Suppressor macrophage treated with lipopolysaccharide for 1 hour (primary cell): ENCODE measurements around the gene HOXC5.

Source experiments
- DNase-seq, 3 donors: peaks; one replicate each; pipeline ENCODE4 v3.0.0-alpha.2; 2020 to 2022

HOXC5 gene

DNA sequence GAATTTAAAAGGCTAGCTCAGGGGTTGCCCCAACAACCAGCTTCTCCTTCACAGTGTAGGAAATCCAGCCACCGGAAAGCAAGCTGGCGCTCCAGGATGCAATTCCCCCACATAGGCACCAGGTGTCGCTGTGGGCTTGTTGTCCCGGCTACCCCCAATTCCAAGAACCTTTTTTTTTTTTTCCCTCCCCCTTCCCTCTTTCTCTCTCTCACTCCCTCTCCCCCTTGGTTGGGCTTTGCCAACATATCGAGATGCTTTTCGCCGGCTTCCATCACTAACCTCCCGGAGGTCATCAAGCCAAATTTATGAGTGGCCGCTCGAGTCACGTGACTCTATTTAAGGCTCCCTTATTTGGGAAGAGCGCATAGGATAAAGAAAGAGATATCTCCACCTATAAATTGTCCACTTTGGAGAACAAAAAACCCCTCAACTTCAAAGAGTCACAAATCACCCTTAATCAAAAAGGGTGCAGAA lies at the start of gene HOXC5:
Gene HOXC5 (plus strand): TSS at position 424 of the 474 bp plus-strand sequence. CDS start 73 bp downstream, outside the sequence.
- DNase-seq = peak; percentile 67 to 75 (median 68)

DNA sequence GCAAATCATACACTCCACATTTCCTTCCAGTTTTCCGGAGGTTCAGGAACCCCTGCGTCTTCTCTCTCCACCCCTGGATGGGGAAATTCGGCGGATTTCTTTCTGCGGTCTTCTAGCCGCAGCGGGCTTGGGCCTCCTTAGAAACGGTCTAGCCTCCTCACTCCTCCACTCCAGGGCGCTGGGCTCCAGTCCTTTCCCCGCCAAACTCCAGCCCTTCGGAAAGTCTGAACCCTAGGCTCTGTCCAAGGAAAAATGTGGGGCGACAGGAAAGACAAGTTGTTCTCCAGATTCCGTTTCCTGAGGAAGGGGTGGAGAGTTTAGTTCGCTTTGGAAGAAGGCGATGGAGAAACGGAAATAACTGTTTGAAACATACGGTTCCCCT lies 49.3 kb upstream of the HOXC5 start:
- no peak for DNase-seq

DNA sequence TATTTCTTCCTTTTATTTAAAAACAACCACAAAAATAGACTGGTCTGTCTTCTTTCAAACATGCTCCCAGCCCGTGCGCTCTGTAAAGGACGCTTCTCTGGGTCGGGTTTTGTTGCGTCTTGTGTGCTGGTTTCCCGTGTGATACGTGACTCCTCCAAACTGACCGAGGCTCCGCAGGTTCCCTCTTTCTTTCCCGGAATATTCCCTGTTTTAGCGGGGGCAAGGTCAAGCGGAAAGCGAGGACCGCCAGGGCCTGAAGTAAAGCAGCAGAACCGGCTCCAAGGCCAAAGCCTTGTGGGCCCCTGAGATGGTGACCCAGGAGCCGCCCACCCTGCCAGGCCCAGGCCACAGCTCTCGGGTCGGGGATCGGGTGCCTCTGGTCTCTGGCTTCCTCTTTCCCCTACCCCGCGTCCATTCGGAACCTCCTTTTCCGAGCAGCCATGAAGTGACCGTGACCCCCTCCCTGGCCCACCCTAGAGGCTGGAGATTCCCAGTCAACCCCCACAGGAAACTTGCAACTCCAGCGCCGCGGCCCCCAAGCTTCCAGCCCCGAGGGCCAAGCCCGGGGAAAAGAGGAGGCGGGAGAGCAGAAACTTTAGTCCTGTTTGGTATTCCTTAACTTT lies 48.8 kb upstream of the HOXC5 start:
- DNase-seq = no peak

DNA sequence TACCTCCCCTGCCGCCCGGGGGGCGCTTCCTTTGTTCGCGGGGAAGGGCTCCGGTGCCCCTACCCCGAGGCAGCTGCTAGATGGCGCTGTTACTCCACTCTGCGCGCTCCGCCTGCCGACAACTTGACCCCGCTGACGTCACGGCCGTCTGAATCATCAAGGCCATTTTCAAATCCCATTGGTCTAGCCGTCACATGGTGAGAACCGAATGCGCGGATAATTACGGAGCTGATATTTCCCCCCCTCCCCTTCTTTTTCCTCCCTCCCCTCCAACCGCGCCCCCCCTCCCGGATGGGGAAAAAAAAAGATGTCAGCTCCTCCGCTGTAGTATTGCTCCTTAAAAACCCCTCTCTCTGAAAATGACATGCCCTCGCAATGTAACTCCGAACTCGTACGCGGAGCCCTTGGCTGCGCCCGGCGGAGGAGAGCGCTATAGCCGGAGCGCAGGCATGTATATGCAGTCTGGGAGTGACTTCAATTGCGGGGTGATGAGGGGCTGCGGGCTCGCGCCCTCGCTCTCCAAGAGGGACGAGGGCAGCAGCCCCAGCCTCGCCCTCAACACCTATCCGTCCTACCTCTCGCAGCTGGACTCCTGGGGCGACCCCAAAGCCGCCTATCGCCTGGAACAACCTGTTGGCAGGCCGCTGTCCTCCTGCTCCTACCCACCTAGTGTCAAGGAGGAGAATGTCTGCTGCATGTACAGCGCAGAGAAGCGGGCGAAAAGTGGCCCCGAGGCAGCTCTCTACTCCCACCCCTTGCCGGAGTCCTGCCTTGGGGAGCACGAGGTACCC lies 47.8 kb upstream of the HOXC5 start, which contains the start of gene HOXC10:
Gene HOXC10 (plus strand): TSS at position 246 of the 791 bp plus-strand sequence. CDS start 114 bp downstream, at position 360.
- DNase-seq = peak; percentile 75 to 88 (median 87)

DNA sequence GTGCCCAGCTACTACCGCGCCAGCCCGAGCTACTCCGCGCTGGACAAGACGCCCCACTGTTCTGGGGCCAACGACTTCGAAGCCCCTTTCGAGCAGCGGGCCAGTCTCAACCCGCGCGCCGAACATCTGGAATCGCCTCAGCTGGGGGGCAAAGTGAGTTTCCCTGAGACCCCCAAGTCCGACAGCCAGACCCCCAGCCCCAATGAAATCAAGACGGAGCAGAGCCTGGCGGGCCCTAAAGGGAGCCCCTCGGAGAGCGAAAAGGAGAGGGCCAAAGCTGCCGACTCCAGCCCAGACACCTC lies 47.2 kb upstream of the HOXC5 start:
- DNase-seq = no peak

DNA sequence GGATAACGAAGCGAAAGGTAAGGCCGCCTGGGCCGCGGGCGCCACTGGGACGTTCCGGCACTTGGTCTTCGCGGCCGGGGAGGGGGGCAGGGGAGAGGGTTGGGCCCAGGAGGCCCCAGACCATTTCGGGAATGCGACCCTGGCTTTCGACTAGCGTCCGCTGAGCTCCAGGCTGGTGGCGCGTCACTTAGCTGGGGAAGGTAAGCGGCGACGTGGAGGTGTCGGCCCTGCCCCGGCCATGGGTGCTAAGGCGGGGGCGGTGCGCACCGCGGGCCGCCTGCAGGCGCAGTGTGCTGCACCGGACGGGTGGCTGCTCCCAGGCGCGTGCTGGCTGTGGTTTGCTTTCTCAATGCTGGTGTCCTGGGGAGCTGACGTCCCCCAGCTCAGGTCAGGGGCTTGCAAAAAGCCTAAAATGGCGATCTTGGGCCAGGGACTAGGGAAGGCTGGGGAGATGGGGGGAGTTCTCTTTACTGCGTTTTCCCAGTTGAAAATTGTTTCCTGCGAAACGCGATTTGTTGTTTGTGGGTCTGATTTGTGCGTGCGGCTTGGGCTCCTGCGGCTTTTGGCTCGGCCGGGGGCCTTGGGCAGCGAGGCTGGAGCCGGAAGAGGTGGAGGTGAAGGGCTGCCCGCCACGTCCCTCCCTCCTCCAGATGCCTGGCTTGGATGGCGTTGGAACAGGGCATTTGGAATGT lies 46.7 kb upstream of the HOXC5 start:
- DNase-seq = no peak

DNA sequence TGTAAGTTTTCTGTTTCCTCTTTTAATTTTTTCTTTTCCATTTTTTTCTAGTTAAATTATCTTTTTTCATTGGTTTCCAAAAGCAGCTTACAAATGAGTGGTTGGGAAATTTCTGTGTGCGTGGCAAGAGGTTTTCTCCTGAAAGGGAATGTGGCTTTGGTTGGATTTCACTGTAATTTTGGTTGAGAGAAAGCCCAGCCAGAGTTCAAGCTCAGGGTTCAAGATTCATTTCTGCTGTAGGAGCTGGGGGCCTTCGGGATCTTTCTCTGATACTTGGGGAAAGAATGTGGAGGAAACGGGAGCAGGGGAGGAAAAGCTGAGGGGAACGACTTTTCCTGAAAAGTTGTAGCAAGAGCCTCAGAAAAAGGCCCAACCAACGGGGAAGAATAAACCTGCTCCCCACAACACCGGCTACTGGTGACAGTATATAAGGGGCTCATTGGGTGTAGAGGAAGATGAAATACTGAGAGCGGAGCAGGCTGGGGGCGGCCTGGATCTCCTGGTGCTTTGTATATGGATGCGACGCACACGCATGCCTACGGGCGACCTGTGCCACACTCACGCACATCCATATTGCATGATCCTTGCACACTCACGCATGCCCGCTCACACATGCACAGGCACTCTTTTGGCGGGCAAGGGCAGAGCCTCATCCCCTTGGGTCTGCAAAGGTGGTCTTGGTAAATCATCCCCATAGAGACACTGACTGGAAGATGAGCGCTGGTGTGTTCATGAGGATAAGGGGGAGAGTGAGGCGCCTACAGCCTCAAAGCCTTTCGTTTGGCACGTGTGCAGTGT lies 46.0 kb upstream of the HOXC5 start:
- DNase-seq = no peak

DNA sequence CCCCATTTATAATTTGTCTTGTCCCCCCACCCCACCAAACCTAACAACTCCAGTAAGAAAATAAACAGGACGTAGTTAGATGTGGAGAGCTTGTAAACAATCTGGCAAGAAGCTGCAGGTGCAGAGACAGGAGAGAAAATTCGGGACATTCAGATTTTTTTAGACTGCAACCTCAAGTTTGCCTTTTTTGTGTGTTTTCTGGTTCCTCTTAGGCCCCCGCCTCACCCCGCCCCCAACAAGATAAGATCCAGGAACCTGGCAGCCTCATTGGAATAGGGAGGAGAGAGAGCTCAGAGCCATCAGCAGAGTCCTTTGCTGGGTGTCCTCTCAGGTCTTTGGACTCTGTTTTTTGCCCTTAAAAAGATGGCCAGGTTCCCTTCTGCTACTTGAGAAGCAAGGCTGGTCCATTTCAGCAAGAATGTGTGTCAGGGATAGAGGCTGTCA lies 45.0 kb upstream of the HOXC5 start:
- DNase-seq = no peak

DNA sequence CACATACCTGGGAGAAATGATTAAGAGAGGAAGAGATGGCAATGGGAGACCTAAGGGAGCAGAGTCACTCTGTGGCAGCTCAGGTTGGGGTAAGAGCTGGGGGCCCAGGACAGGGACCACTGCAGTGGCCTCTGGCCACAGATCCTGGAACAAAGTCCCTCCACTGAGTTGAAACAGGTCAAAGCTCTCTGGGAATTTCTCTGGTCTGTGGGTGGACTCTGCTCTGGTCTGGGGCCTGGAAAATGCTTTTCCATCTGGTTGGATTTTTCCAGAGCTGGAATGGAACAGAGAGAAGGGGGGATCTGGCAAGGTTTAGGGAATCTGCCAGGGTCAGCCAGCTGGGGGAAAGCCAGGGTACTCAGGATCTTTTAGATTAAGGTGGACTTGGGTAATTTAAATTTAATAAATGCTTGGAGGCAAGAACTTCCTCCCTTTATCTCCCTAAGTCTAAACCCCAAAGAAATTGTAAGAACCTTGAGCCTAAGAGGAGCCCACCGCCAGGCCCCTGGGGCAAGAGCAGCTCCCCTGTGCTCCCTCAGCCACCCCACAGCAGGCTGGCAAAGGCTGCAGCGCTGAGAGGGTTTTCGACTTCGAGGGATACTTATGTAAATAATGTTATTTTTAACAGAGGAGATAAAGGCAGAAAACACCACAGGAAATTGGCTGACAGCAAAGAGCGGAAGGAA lies 44.2 kb upstream of the HOXC5 start:
- no peak for DNase-seq

DNA sequence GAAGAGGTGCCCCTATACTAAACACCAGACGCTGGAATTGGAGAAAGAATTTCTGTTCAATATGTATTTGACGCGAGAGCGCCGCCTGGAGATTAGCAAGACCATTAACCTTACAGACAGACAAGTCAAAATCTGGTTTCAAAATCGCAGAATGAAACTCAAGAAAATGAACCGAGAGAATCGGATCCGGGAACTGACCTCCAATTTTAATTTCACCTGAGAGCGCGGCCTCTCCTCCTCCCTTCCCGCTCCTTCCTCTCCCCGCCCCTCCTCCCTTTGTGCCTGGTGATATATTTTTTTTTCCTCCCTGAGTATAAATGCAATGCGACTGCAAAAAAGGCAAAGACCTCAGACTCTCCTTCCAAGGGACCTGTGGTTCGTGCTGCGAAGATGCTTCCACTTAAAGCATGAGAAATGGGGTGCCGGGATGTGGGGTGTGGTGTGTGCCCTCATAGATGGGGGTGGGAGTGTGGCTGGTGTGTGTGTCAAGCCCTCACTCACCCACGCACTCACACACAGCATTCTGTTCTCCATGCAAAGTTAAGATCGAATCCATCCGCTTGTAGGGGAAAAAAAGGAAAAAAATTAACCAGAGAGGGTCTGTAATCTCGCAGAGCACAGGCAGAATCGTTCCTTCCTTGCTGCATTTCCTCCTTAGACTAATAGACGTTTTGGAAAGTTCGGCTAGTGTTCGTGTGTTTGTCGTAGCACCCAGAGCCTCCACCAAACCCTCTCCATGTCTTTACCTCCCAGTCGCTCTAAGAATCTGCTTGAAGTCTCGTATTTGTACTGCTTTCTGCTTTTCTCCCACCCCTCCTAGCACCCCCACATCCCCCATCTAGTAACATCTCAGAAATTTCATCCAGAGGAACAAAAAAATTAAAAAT lies 43.4 kb upstream of the HOXC5 start:
- DNase-seq = peak; percentile 60 to 75 (median 62)

DNA sequence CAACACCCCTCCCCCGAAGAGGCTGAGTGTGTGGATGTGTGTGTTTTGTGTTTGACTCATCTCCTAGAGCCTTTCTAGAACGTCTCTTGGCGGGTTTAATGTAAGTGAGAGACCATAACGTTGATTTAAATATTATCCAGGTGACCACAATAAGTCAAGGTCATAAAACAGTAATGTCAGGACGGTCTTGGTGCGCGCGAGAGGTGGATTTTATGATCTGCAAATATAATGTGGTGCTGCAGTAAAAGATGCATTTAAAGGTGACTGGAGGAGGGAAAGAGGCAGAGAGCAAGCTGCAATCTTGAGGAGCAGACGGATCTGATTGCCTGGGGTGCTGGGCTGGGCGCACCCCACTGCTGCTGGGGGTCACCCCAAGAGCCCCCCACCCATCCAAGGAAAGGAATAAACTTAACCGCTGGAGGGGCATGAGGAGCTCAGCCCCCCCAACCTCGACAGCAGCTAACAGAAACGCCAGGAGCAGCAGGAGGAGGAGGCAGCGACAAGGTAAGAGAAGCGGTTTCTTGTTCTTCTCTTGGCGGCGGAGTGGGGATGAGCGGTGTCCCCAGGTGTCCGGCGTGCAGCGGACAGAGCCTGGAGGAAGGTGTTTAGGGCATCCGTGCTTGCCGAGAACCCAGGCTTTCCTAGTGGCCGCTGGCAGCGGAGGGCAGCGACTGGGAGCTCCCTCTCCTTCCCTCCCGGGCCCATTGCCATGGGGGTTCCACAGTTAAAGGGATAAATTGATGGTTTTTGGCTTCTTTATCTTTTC lies 42.4 kb upstream of the HOXC5 start:
- no peak for DNase-seq

DNA sequence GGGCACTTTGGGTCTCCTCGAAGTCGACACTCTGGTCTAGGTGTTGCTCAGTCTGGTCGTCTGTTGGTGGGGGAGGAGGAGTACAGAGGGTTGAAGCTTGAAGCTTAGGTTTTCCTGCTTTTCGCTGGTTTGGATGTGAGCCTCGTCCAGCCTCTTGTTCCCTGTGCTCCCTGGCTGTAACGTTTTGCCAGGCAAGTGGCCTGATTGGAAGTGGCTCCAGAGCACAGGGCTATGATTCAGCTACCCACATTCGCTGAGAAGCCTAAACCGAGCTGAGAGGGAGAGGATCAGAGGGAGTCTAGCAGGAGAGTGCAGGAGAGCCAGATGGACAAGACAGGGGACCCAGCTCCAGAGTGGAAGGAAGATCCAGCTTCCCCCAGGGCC lies 41.8 kb upstream of the HOXC5 start:
- DNase-seq = no peak

DNA sequence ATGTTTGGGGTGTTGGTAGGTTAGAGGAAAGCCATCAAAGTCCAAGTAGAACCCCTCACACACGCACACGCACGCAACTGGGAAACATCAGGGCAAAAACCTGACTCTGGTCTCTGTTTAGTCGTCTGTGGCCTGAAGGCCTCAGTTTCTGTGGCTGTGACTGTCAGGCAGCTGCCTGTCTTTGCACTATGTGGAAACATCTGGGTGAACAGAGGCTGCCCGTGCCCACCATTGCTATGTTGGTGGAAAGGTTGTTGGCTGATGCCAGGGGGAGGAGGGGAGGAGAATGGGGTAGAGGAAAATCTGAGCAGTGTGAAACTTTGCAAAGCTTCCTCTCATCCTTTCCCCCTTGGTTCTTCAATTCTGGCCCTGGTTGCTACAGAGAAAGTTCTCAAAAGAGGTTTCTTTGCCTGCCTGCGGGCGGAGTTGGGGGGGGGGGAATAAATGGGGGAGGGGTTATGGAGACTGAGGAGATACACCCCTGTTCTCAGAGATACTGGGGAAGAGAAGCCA lies 40.4 kb upstream of the HOXC5 start:
- DNase-seq = no peak

DNA sequence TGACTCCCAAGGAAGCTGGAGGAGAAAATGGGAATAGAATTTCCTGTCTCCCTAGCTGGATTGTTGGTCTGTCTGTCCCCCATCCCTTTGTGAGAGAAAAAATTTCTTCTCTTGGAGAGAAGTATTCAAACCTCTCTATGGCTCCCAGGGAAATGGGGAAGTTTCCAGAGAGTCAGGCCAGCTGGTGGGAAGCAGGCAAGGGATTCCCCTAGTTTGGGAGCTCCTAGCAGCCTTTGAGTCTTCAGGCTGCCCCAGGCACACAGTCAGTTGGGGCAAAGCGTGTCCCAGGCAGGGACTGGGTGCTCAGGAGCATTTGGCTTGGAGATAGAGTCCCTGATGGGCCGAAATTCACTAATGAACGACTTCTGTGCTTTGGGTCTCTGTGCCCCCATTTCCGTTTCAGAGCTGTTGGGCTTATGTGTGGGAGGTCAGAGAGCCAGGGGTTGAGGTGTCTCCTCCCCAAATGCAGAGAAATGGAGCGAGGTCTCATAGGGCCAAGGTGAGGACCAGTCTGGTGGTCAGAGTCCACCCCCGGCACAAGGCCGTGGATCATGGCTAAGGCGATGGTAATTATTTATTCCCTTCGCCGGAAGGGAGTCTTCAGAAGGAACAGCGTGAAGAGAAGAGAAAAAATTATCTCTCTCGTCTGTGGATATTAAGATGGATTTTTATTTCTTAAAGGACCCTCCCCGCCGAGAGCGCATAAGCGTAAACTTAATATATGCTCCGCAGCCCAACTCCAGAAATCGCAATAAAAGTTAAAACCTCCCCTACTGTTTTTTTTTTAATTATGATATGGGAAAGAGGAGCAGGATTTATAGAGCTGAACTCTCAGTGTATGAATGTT lies 39.5 kb upstream of the HOXC5 start:
- DNase-seq = peak in 2 of 3 donors; percentile 60 to 67

DNA sequence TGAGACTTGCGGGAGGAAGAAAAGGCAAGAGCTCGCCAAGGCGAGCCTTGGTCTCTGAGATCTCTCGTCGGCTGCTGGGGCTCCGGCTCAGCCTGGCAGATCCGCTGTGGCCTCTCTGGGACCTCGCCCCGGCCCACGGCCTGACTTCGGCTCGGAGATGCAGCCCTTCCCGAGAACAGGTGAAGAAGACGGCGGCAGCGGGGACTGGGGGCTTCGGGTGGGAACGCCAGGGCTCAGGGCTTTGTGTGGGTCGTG lies 38.9 kb upstream of the HOXC5 start:
- DNase-seq = no peak

DNA sequence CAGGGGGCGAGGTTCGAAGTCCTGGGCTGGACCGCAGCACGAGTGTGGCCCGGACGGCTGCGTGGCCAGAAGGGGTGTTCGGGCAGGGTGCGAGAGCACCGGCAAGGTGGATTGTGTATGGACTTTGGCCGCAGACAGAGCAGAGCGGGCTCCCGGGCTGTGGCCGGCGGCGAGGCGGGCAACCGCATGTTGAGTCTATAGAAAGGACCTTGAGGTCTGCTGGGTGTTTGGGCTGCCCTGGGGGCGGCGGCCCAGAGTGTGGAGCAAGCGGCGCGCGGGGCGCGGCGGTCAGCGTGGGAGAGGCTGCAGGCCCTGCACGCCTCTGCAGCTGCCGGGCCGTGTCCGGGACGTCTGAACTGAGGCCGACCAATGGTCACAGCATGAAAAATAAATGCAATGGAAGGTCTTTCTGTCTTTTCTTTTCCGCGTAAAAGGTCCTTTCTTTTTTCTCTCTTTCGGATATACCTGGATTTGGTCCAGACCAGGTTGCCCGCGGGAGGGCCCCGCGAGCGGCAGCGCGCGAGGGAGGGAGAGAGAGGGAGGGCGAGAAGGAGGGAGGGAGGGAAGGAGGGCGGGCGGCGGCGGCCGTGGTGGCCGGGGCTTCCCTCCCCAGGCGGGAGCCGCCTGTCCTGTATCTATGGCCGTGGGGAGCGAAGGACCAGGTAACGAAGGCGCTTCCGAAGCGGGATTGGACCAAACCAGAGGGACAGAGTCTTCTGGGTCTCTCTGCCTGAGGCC lies 38.4 kb upstream of the HOXC5 start:
- no peak for DNase-seq

DNA sequence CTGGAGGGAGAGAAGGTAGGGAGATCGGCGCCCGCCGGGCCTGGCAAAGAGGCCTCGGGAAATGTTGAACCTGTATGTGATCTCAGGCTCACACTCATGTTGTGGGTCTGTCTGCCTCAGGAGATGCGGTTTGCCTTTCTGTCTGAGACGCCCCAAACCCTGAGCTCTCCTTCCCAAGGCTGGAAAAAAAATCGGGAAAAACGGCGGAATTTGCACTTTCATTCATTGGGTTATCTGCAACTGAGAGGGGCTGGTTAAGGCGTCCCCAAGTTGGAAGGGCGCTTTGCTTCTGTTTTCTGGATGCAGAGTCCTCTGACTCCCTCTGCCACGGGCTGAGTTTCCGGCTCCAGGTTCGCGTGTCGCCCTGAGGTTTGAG lies 37.9 kb upstream of the HOXC5 start:
- no peak for DNase-seq

DNA sequence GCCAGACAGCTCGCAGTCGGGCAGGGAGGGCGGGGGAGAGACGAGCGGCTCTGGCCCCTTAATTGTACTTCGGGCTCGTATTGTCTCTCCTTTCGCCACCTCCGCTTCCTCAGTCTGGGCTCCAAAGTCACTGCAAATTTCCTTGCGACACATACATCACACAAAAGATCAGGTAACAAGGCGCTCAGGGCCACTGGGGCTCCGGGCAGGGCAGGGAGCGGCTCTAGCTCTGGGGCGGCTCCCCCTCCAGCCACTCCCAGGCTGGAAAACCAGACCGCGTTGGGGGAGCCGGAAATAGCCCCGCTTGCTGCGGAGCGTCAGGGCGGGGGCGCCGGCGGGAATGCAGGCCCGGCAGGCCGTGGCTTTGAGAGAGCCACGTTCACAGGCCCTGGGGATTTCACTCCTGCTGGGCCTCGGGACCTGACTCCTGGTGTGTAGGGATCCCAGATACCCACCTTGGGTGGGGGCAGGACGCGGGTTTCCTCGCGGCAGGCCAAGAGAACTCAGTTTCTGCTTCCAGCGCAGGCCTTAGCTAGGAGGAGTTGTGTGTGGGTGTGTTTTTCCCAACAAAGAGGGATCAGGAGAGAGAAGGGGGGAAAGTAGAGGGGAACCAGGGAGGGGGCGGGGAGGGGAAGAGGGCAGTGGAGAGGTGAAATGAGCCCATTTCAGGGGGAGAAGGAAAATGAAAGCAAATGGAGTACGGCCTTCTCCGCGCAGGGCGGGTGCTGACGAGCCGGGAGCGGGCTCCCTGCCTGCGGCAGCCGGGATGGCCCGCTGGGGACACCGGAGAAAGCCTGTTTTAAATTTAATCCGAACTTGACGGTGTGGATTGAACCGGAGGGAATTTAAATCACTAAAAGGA lies 37.2 kb upstream of the HOXC5 start:
- peak; percentile 52 to 79 (median 56) for DNase-seq
